ENCODE measurements around the gene SELENOO.

The SELENOO gene

GRCh38 chr22:50246242-50247175, 45.7 kb downstream of the SELENOO start:
- TF ChIP-seq MYC (IDR thresholded peaks at IDR 0.05; ENCODE audit: low read depth, low read length), result no peak
- no peak for TF ChIP-seq POLR2A (IDR thresholded peaks at IDR 0.05; ENCODE audit: extremely low read depth, insufficient read length)
- no peak for TF ChIP-seq MAX (IDR thresholded peaks at IDR 0.05; ENCODE audit: low read depth, low read length)
- no peak for TF ChIP-seq CTCF (IDR thresholded peaks at IDR 0.05; ENCODE audit: low read depth, low read length)
- no peak for DNase-seq (ENCODE audit: low read depth)
- H3K4me3 ChIP-seq (ENCODE audit: low read depth, low read length), result no peak overlapping the region

GRCh38 chr22:50247748-50248147, 46.9 kb downstream of the SELENOO start:
- no peak for DNase-seq (ENCODE audit: low read depth)
- H3K4me3 ChIP-seq (ENCODE audit: low read depth, low read length), result no peak overlapping the region
- TF ChIP-seq MAX (IDR thresholded peaks at IDR 0.05; ENCODE audit: low read depth, low read length) (no peak), MYC (IDR thresholded peaks at IDR 0.05; ENCODE audit: low read depth, low read length) (no peak), POLR2A (IDR thresholded peaks at IDR 0.05; ENCODE audit: extremely low read depth, insufficient read length) (no peak), CTCF (IDR thresholded peaks at IDR 0.05; ENCODE audit: low read depth, low read length) (no peak)

GRCh38 chr22:50248196-50249081, 47.6 kb downstream of the SELENOO start:
- no peak for DNase-seq (ENCODE audit: low read depth)
- no peak overlapping the region for H3K4me3 ChIP-seq (ENCODE audit: low read depth, low read length)
- TF ChIP-seq MAX (IDR thresholded peaks at IDR 0.05; ENCODE audit: low read depth, low read length) (no peak), MYC (IDR thresholded peaks at IDR 0.05; ENCODE audit: low read depth, low read length) (no peak), CTCF (IDR thresholded peaks at IDR 0.05; ENCODE audit: low read depth, low read length) (no peak), POLR2A (IDR thresholded peaks at IDR 0.05; ENCODE audit: extremely low read depth, insufficient read length) (no peak)

- H3K4me3 ChIP-seq (ENCODE audit: low read depth, low read length), result peak overlapping the region; percentile 72
- TF ChIP-seq MAX (IDR thresholded peaks at IDR 0.05; ENCODE audit: low read depth, low read length) (no peak), MYC (IDR thresholded peaks at IDR 0.05; ENCODE audit: low read depth, low read length) (no peak), POLR2A (IDR thresholded peaks at IDR 0.05; ENCODE audit: extremely low read depth, insufficient read length) (no peak), CTCF (IDR thresholded peaks at IDR 0.05; ENCODE audit: low read depth, low read length) (no peak)
- DNase-seq (ENCODE audit: low read depth), result no peak
Measured at GRCh38 chr22:50249341-50250248, 48.8 kb downstream of the SELENOO start.

- no peak for DNase-seq (ENCODE audit: low read depth)
- TF ChIP-seq MYC (IDR thresholded peaks at IDR 0.05; ENCODE audit: low read depth, low read length) (no peak), POLR2A (IDR thresholded peaks at IDR 0.05; ENCODE audit: extremely low read depth, insufficient read length) (no peak), CTCF (IDR thresholded peaks at IDR 0.05; ENCODE audit: low read depth, low read length) (no peak), MAX (IDR thresholded peaks at IDR 0.05; ENCODE audit: low read depth, low read length) (no peak)
- peak overlapping the region; percentile 72 for H3K4me3 ChIP-seq (ENCODE audit: low read depth, low read length)
Measured at GRCh38 chr22:50250249-50250554, 49.4 kb downstream of the SELENOO start.
